IPS-11a (cell line): ENCODE data around the gene NNMT.

Experiments used
- H3K4me3 ChIP-seq: one replicate; pipeline ENCODE4 v1.5.1; 2013; ENCODE audit warnings: low read depth, low read length, control low read depth

NNMT gene

GRCh38 chr11:114343493-114343892 is 47.3 kb downstream of the NNMT start:
- H3K4me3 ChIP-seq = no peak overlapping the region

- no peak overlapping the region for H3K4me3 ChIP-seq
These were observed 48.3 kb downstream of the NNMT start for GRCh38 chr11:114344494-114344893.

- no peak overlapping the region for H3K4me3 ChIP-seq
These were observed 49.5 kb downstream of the NNMT start for GRCh38 chr11:114345575-114346222.

- no peak overlapping the region for H3K4me3 ChIP-seq
These were observed 50.5 kb downstream of the NNMT start for GRCh38 chr11:114346709-114347141.

- no peak overlapping the region for H3K4me3 ChIP-seq
These were observed 52.3 kb downstream of the NNMT start for GRCh38 chr11:114348200-114349191.

GRCh38 chr11:114350022-114350421 is 53.8 kb downstream of the NNMT start:
- H3K4me3 ChIP-seq = no peak overlapping the region

GRCh38 chr11:114353443-114353842 is 57.2 kb downstream of the NNMT start:
- H3K4me3 ChIP-seq = no peak overlapping the region

- H3K4me3 ChIP-seq = no peak overlapping the region
These were observed 57.9 kb downstream of the NNMT start for GRCh38 chr11:114354076-114354475.

GRCh38 chr11:114358716-114359115 is 62.5 kb downstream of the NNMT start:
- H3K4me3 ChIP-seq = no peak overlapping the region

- no peak overlapping the region for H3K4me3 ChIP-seq
These were observed 63.1 kb downstream of the NNMT start for GRCh38 chr11:114359342-114359741.

- no peak overlapping the region for H3K4me3 ChIP-seq
These were observed 66.1 kb downstream of the NNMT start for GRCh38 chr11:114362326-114362725.

GRCh38 chr11:114362958-114363357 is 66.8 kb downstream of the NNMT start:
- H3K4me3 ChIP-seq = no peak overlapping the region
